ENCODE measurements around the gene TYW1B.
"Not testable (repeated sequence)": the region's sequence is repeated elsewhere in the genome, so short reads cannot be mapped to it uniquely, and the experiment has no call there.

TYW1B gene

GRCh38 chr7:72753229-72753628 is 74.8 kb downstream of the TYW1B start:
- not testable (repeated sequence) for DNase-seq (ENCODE audit: low read depth)

- no peak for DNase-seq (ENCODE audit: low read depth)
Measured at GRCh38 chr7:72751978-72752377, 76.0 kb downstream of the TYW1B start.

GRCh38 chr7:72751378-72751777 is 76.6 kb downstream of the TYW1B start:
- no peak for DNase-seq (ENCODE audit: low read depth)

GRCh38 chr7:72748649-72749048 is 79.4 kb downstream of the TYW1B start:
- peak; percentile 30 for DNase-seq (ENCODE audit: low read depth)

- DNase-seq (ENCODE audit: low read depth) = peak; percentile 89
Measured at GRCh38 chr7:72744244-72744926, 83.6 kb downstream of the TYW1B start.

- not testable (repeated sequence) for DNase-seq (ENCODE audit: low read depth)
Measured at GRCh38 chr7:72743801-72744200, 84.2 kb downstream of the TYW1B start.

GRCh38 chr7:72739716-72740115 is 88.3 kb downstream of the TYW1B start:
- not testable (repeated sequence) for DNase-seq (ENCODE audit: low read depth)

GRCh38 chr7:72735855-72736254 is 92.1 kb downstream of the TYW1B start:
- DNase-seq (ENCODE audit: low read depth) = not testable (repeated sequence)

- DNase-seq (ENCODE audit: low read depth) = not testable (repeated sequence)
Measured at GRCh38 chr7:72730815-72731214, 97.2 kb downstream of the TYW1B start.

- DNase-seq (ENCODE audit: low read depth) = not testable (repeated sequence)
Measured at GRCh38 chr7:72730384-72730783, 97.6 kb downstream of the TYW1B start.

- DNase-seq (ENCODE audit: low read depth) = not testable (repeated sequence)
Measured at GRCh38 chr7:72729130-72729529, 98.9 kb downstream of the TYW1B start.

- DNase-seq (ENCODE audit: low read depth) = not testable (repeated sequence)
Measured at GRCh38 chr7:72722694-72723093, 105.3 kb downstream of the TYW1B start.

GRCh38 chr7:72720890-72721289 is 107.1 kb downstream of the TYW1B start:
- not testable (repeated sequence) for DNase-seq (ENCODE audit: low read depth)

GRCh38 chr7:72717252-72717774 is 110.7 kb downstream of the TYW1B start:
- DNase-seq (ENCODE audit: low read depth) = peak; percentile 57

- DNase-seq (ENCODE audit: low read depth) = not testable (repeated sequence)
Measured at GRCh38 chr7:72711927-72712326, 116.1 kb downstream of the TYW1B start.

- DNase-seq (ENCODE audit: low read depth) = no peak
Measured at GRCh38 chr7:72710983-72711382, 117.0 kb downstream of the TYW1B start.

- no peak for DNase-seq (ENCODE audit: low read depth)
Measured at GRCh38 chr7:72709909-72710308, 118.1 kb downstream of the TYW1B start.

- not testable (repeated sequence) for DNase-seq (ENCODE audit: low read depth)
Measured at GRCh38 chr7:72708371-72709050, 119.5 kb downstream of the TYW1B start.

GRCh38 chr7:72706521-72706920 is 121.5 kb downstream of the TYW1B start:
- DNase-seq (ENCODE audit: low read depth) = no peak

- not testable (repeated sequence) for DNase-seq (ENCODE audit: low read depth)
Measured at GRCh38 chr7:72705693-72706092, 122.3 kb downstream of the TYW1B start.

GRCh38 chr7:72704894-72705293 is 123.1 kb downstream of the TYW1B start:
- DNase-seq (ENCODE audit: low read depth) = no peak

GRCh38 chr7:72700548-72700947 is 127.5 kb downstream of the TYW1B start:
- not testable (repeated sequence) for DNase-seq (ENCODE audit: low read depth)

GRCh38 chr7:72697066-72697465 is 130.9 kb downstream of the TYW1B start:
- DNase-seq (ENCODE audit: low read depth) = peak; percentile 6
